Measurements from ENCODE around the gene GCK. TPM values are rescaled to one million over a fixed set of nuclear protein-coding genes. Genes with fewer than 3 reads are reported as not detected.

Gene GCK
- total RNA-seq, 1 donor from 2014 or later, result 43.9 TPM

DNA sequence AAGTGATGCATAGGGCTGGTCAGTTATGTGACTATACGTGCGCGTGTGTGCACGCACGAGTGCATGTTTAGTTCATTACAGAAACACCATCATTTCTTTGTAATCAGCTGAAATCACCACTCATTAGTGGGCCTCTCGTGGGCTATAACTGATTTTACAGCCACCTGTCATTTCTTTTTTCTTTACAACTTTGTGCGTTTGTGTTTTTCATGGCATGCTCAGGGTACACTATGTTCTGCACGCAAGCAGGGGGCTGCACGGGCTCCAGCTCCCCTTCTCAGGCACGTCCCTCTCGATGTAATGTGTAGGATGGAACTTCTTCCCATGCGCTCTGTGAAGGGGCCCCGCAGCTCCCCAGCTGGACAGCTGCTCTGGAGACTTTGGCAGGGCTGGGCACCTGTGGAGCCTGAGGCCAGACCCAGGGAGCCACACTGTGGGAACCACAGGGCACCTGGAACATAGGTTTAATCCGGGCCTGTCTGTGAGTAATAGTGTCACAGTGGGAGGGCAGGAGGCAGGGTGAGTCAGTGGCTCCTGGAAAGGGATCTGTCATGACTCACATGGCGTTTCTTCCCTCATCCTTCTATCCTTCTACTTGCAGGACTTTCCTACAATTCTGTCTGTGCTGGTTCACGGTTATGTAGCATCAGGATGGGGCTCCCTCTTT lies 4.9 kb downstream of the GCK start:
- H3K4me1 Mint-ChIP-seq (ENCODE audit: low read depth, unreplicated experiment), result peaks cover 10% of the 10 kb centered on the region
- TF ChIP-seq, protein P1, sequence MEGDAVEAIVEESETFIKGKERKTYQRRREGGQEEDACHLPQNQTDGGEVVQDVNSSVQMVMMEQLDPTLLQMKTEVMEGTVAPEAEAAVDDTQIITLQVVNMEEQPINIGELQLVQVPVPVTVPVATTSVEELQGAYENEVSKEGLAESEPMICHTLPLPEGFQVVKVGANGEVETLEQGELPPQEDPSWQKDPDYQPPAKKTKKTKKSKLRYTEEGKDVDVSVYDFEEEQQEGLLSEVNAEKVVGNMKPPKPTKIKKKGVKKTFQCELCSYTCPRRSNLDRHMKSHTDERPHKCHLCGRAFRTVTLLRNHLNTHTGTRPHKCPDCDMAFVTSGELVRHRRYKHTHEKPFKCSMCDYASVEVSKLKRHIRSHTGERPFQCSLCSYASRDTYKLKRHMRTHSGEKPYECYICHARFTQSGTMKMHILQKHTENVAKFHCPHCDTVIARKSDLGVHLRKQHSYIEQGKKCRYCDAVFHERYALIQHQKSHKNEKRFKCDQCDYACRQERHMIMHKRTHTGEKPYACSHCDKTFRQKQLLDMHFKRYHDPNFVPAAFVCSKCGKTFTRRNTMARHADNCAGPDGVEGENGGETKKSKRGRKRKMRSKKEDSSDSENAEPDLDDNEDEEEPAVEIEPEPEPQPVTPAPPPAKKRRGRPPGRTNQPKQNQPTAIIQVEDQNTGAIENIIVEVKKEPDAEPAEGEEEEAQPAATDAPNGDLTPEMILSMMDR (IDR thresholded peaks at IDR 0.05; ENCODE audit: partially characterized antibody, unreplicated experiment), result no peak
- H3K4me3 Mint-ChIP-seq (ENCODE audit: unreplicated experiment), result no peak overlapping the region
- H3K9me3 Mint-ChIP-seq (ENCODE audit: unreplicated experiment), result peaks cover 10% of the 10 kb centered on the region
- no peak overlapping the region for H3K27ac Mint-ChIP-seq (ENCODE audit: unreplicated experiment)
- no peak for DNase-seq
- H3K36me3 Mint-ChIP-seq (ENCODE audit: unreplicated experiment), result peaks cover 9% of the 10 kb centered on the region
- peaks cover 6% of the 10 kb centered on the region for H3K27me3 Mint-ChIP-seq (ENCODE audit: unreplicated experiment)

DNA sequence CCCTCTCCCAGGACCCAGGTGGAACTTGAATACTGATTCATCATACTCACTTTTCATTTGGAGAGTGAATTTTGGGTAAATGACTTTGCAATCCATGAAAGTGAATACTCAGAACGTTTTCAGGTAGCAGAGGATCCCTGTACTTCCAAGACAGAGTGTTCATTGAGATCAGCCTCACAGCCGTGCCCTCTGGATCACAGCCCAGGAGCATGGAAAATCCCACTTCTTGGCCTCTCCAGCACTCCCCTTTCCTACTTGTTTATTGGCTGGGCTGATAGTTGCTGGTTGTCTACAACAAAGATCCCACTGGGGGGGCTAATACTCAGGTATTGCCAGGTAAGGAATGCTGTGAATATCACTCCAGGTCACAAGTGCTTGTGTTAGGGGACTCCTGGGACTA lies 5.9 kb downstream of the GCK start:
- Mint-ChIP-seq H3K27me3 (ENCODE audit: unreplicated experiment) (peaks cover 6% of the 10 kb centered on the region), H3K9me3 (ENCODE audit: unreplicated experiment) (peaks cover 10% of the 10 kb centered on the region), H3K36me3 (ENCODE audit: unreplicated experiment) (peaks cover 9% of the 10 kb centered on the region), H3K27ac (ENCODE audit: unreplicated experiment) (no peak overlapping the region), H3K4me1 (ENCODE audit: low read depth, unreplicated experiment) (peaks cover 10% of the 10 kb centered on the region), H3K4me3 (ENCODE audit: unreplicated experiment) (no peak overlapping the region)
- DNase-seq, result no peak
- TF ChIP-seq, protein P1 (IDR thresholded peaks at IDR 0.05; ENCODE audit: partially characterized antibody, unreplicated experiment), result no peak

DNA sequence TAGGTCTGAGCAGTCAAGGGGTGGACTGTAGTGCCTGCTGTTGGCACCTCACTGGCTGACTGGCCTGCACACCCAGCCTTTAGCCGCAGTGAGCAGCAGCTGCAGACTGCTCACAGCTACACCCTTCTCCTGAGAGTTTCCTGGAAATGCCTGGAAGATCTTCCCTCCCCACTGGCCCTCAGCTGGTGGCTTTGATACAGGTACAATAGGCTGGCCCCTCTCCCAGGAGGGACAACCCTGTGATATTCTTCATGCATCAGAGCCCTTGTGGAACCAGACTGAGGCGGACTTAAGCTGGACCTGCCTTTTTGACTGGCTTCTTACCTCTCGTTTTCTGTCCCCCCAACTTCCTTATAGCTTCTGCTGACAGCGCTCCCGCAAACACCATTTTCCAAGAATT lies 6.4 kb downstream of the GCK start:
- H3K9me3 Mint-ChIP-seq (ENCODE audit: unreplicated experiment), result peaks cover 10% of the 10 kb centered on the region
- H3K27me3 Mint-ChIP-seq (ENCODE audit: unreplicated experiment), result peaks cover 6% of the 10 kb centered on the region
- TF ChIP-seq, protein P1 (IDR thresholded peaks at IDR 0.05; ENCODE audit: partially characterized antibody, unreplicated experiment), result no peak
- peaks cover 10% of the 10 kb centered on the region for H3K4me1 Mint-ChIP-seq (ENCODE audit: low read depth, unreplicated experiment)
- no peak overlapping the region for H3K4me3 Mint-ChIP-seq (ENCODE audit: unreplicated experiment)
- no peak overlapping the region for H3K27ac Mint-ChIP-seq (ENCODE audit: unreplicated experiment)
- no peak for DNase-seq
- H3K36me3 Mint-ChIP-seq (ENCODE audit: unreplicated experiment), result peaks cover 9% of the 10 kb centered on the region

DNA sequence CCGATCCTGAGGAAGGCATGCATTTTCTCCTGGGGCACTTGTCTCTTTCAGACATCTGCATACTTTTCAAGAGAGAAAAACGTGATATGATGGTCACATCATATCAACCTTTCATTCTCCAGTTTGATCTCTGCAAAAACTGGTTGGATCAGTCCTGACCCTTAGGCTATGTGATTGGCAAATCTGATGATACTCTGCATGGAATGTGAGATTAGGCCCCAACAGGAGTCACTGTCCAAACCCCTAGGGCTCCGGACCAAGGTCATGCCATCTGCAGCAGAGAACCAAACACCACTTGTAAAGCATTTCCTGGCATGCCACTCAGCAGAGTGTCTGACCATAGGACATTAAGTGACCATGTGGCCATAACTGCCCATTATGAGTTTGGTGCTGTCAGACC lies 8.6 kb downstream of the GCK start:
- TF ChIP-seq, protein P1 (IDR thresholded peaks at IDR 0.05; ENCODE audit: partially characterized antibody, unreplicated experiment), result no peak
- H3K4me1 Mint-ChIP-seq (ENCODE audit: low read depth, unreplicated experiment), result peaks cover 19% of the 10 kb centered on the region
- DNase-seq, result no peak
- H3K9me3 Mint-ChIP-seq (ENCODE audit: unreplicated experiment), result peaks cover 7% of the 10 kb centered on the region
- no peak overlapping the region for H3K4me3 Mint-ChIP-seq (ENCODE audit: unreplicated experiment)
- H3K36me3 Mint-ChIP-seq (ENCODE audit: unreplicated experiment), result peaks cover 10% of the 10 kb centered on the region
- H3K27ac Mint-ChIP-seq (ENCODE audit: unreplicated experiment), result no peak overlapping the region
- peaks cover 8% of the 10 kb centered on the region for H3K27me3 Mint-ChIP-seq (ENCODE audit: unreplicated experiment)

DNA sequence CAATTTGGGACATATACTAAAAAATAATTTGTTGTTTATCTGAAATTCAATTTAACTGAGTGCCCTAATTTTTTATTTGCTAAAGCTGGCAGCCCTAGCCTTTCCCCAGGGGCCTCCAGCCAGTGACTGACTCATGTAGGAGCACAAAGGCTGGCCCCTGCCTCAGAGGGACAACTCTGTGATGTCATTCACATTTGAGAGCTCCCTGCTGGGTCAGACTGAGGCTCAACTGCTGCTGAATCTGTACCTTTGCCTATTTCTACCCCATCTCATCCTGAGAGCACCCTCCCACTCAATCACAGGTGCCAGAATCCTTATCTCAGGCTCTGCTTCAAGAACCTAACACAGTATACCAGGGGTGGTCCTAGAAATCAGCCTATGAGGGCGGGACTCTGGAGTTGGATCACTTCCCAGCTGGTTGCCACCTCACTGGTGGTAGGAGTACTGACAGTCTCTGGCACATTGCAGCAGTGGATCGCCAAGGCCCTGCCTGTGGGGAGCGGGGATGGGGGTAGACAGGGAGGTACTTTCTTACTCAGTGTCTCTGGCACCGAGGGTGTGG lies 11.6 kb downstream of the GCK start:
- Mint-ChIP-seq H3K9me3 (ENCODE audit: unreplicated experiment) (peaks cover 14% of the 10 kb centered on the region), H3K27ac (ENCODE audit: unreplicated experiment) (no peak overlapping the region), H3K36me3 (ENCODE audit: unreplicated experiment) (peaks cover 9% of the 10 kb centered on the region), H3K4me1 (ENCODE audit: low read depth, unreplicated experiment) (peaks cover 14% of the 10 kb centered on the region), H3K27me3 (ENCODE audit: unreplicated experiment) (peaks cover 8% of the 10 kb centered on the region), H3K4me3 (ENCODE audit: unreplicated experiment) (no peak overlapping the region)
- TF ChIP-seq, protein P1 (IDR thresholded peaks at IDR 0.05; ENCODE audit: partially characterized antibody, unreplicated experiment), result no peak
- no peak for DNase-seq

Data from glutamatergic neuron (in vitro differentiated cells).